AG10803 (cell line): ENCODE measurements around the gene UBE2S.
A peak's percentile ranks its signal among the peaks of the same experiment; 100 is the strongest.

ENCODE experiments used
- DNase-seq: peaks from one replicate; pipeline ENCODE4 v3.0.0; 2010; ENCODE audit warnings: low read depth
- H3K4me3 ChIP-seq: 2 replicates; pipeline ENCODE4 v1.5.1; 2011; ENCODE audit warnings: mild to moderate bottlenecking, low read length, control low read depth
- CTCF ChIP-seq: conservative IDR thresholded peaks from 2 replicates; pipeline ENCODE4 v1.5.1; 2011; ENCODE audit warnings: mild to moderate bottlenecking, low read length, control low read depth, inconsistent platforms

UBE2S gene

DNA sequence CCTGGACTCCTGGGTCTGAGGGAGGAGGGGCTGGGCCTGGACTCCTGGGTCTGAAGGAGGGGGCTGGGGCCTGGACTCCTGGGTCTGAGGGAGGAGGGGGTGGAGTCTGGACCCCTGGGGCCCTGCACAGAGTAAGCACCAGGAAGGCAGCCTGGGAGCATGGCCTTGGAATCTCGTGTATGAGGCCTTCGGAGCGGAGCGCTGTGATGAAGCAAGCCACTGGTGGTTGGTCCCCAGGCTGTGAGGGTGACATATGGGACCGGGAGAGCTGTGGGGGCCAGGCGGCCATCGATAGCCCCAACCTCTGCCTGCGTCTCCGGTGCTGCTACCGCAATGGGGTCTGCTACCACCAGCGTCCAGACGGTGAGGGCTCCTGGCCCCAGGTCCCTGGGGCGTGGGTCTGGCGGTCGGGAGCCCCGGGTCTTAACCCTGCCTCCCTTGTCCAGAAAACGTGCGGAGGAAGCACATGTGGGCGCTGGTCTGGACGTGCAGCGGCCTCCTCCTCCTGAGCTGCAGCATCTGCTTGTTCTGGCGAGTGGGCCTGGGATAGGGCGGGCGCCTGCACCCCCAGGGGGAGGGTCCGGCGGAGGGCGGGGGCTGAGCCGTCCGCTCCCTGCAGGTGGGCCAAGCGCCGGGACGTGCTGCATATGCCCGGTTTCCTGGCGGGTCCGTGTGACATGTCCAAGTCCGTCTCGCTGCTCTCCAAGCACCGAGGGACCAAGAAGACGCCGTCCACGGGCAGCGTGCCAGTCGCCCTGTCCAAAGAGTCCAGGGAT lies 30.0 kb downstream of the UBE2S start:
- no peak for TF ChIP-seq CTCF
- no peak for DNase-seq
- H3K4me3 ChIP-seq, result no peak overlapping the region

GRCh38 chr19:55376241-55376933 lies 31.2 kb downstream of the UBE2S start, which contains the start of gene TMEM190:
Gene TMEM190, plus strand, starts transcription at chr19:55376826. Its CDS starts 28 bp downstream, at chr19:55376854.
- H3K4me3 ChIP-seq, result no peak within 1 kb of the TSS
- no peak for DNase-seq
- no peak for TF ChIP-seq CTCF

- no peak overlapping the region for H3K4me3 ChIP-seq
- TF ChIP-seq CTCF, result no peak
- peak; percentile 59 for DNase-seq
These were observed 33.4 kb downstream of the UBE2S start for GRCh38 chr19:55373993-55374757.

DNA sequence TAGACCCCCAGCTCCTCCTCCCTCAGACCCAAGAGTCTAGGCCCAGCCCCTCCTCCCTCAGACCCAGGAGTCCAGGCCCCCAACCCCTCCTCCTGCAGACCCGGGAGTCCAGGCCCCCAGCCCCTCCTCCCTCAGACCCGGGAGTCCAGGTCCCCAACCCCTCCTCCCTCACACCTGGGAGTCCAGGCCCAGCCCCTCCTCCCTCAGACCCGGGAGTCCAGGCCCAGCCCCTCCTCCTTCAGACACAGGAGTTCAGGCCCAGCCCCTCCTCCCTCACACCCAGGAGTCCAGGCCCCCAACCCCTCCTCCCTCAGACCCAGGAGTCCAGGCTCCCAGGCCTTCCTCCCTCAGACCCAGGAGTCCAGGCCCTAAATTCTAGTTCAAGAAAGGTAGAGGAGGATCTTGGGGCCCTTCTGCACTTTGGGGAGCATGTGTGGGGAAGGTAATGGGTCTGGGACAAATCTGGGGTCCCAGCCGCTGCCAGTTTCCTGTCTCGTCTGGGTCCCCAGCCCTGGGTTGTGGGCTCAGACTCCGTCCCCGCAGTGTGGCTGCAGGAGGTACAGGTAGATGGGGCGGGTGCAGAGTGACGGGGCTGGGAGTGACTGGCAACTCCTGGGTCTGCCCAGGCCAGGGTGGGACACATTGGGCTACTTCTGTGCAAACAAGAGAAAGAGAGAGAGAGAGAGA lies 34.1 kb downstream of the UBE2S start:
- no peak for TF ChIP-seq CTCF
- no peak overlapping the region for H3K4me3 ChIP-seq
- DNase-seq, result no peak

- DNase-seq, result peak; percentile 34
- H3K4me3 ChIP-seq, result no peak overlapping the region
- no peak for TF ChIP-seq CTCF
These were observed 35.1 kb downstream of the UBE2S start for GRCh38 chr19:55372316-55373081.

GRCh38 chr19:55370305-55370988 lies 37.1 kb downstream of the UBE2S start, which contains the start of gene IL11:
Gene IL11, minus strand, starts transcription at chr19:55370463. Its CDS starts 153 bp downstream, at chr19:55370310.
- DNase-seq, result peak; percentile 37
- H3K4me3 ChIP-seq, result peak within 1 kb of the TSS; percentile 81
- no peak for TF ChIP-seq CTCF
